CD14-positive monocyte (primary cell): ENCODE results near the gene TUSC7. TPM values are rescaled to one million over a fixed set of nuclear protein-coding genes. Genes with fewer than 3 reads are reported as not detected.

Experiments
- DNase-seq, 3 donors: peaks; one replicate each; pipeline ENCODE4 v3.0.0-alpha.2; 2011 to 2022
- H2AFZ ChIP-seq: 2 replicates; pipeline ENCODE4 v1.6.0; 2012; ENCODE audit warnings: mild to moderate bottlenecking, low read depth, low read length, inconsistent platforms; ENCODE audit not compliant: insufficient read depth, poor library complexity, severe bottlenecking
- H3K27ac ChIP-seq, 2 donors: 1 replicate in 1 of 2; 2 replicates in 1 of 2; pipeline ENCODE4 v1.5.1; 2012 to 2013; ENCODE audit warnings: low read length in 2 of 2, control low read depth in 1 of 2, inconsistent platforms in 1 of 2, low read depth in 1 of 2, mild to moderate bottlenecking in 1 of 2
- H3K27me3 ChIP-seq, 2 donors: one replicate each; pipeline versions ENCODE4 v1.6.0 to v1.6.1; 2011 to 2013; ENCODE audit warnings: low read length in 2 of 2; ENCODE audit not compliant: control insufficient read depth in 2 of 2, insufficient read depth in 2 of 2
- H3K36me3 ChIP-seq, 2 donors: replicated peaks in 1 of 2; 1 replicate in 1 of 2; 2 replicates in 1 of 2; pipeline versions ENCODE4 v1.5.1 to v1.6.1; 2012 to 2013; ENCODE audit warnings: low read length in 2 of 2, control low read depth in 1 of 2, inconsistent platforms in 1 of 2, mild to moderate bottlenecking in 1 of 2; ENCODE audit not compliant: insufficient read depth in 2 of 2, control insufficient read depth in 1 of 2
- H3K4me1 ChIP-seq, 2 donors: 1 replicate in 1 of 2; 2 replicates in 1 of 2; pipeline versions ENCODE4 v1.5.1 to v1.6.1; 2012 to 2013; ENCODE audit warnings: low read length in 2 of 2, control low read depth in 1 of 2, inconsistent platforms in 1 of 2, mild to moderate bottlenecking in 1 of 2, moderate library complexity in 1 of 2; ENCODE audit not compliant: insufficient read depth in 2 of 2, control insufficient read depth in 1 of 2
- H3K4me2 ChIP-seq: replicated peaks from 2 replicates; pipeline ENCODE3; 2012; ENCODE audit warnings: low read length, moderate library complexity, mild to moderate bottlenecking; ENCODE audit not compliant: poor library complexity, severe bottlenecking; ENCODE audit errors: extremely low read depth
- H3K4me3 ChIP-seq, 3 experiments: fragments of 200-600 bp in 1 of 3; sonication (generic) in 1 of 3; replicated peaks in 1 of 3; 1 replicate in 2 of 3; 2 replicates in 1 of 3; pipeline ENCODE4 v1.5.1; 2011 to 2013; ENCODE audit warnings: low read length in 3 of 3, mild to moderate bottlenecking in 3 of 3, control low read depth in 2 of 3, low read depth in 2 of 3, inconsistent platforms in 1 of 3, moderate library complexity in 1 of 3
- H3K79me2 ChIP-seq: 2 replicates; pipeline ENCODE4 v1.6.0; 2012; ENCODE audit warnings: mild to moderate bottlenecking, control low read depth, inconsistent platforms, low read length, moderate library complexity; ENCODE audit not compliant: insufficient read depth
- H3K9ac ChIP-seq: 2 replicates; pipeline ENCODE4 v1.6.0; 2017; ENCODE audit warnings: low read length, mild to moderate bottlenecking; ENCODE audit not compliant: insufficient read depth, poor library complexity, severe bottlenecking
- H3K9me3 ChIP-seq, 2 donors: replicated peaks in 1 of 2; 1 replicate in 1 of 2; 2 replicates in 1 of 2; pipeline versions ENCODE4 v1.5.1 to v1.6.1; 2012 to 2013; ENCODE audit warnings: low read length in 2 of 2, control low read depth in 1 of 2; ENCODE audit not compliant: control insufficient read depth in 1 of 2, insufficient read depth in 1 of 2
- H4K20me1 ChIP-seq: 2 replicates; pipeline ENCODE4 v1.6.0; 2012; ENCODE audit warnings: mild to moderate bottlenecking, low read length, control low read depth, moderate library complexity; ENCODE audit not compliant: insufficient read depth
- H3K27ac Mint-ChIP-seq, 7 donors: one replicate each; pipeline ENCODE4 v1.8.0; 2020; ENCODE audit warnings: mild to moderate bottlenecking in 7 of 7, mixed read lengths in 7 of 7, moderate library complexity in 6 of 7, inconsistent platforms in 2 of 7
- H3K27me3 Mint-ChIP-seq, 3 donors: one replicate each; pipeline ENCODE4 v1.8.0; 2021 to 2022; ENCODE audit warnings: low read depth in 3 of 3, mild to moderate bottlenecking in 3 of 3, mixed read lengths in 3 of 3, moderate library complexity in 3 of 3, inconsistent platforms in 1 of 3
- H3K36me3 Mint-ChIP-seq, 2 donors: one replicate each; pipeline ENCODE4 v1.8.0; 2020; ENCODE audit warnings: mixed read lengths in 2 of 2, inconsistent platforms in 1 of 2, mild to moderate bottlenecking in 1 of 2
- H3K4me1 Mint-ChIP-seq: one replicate; pipeline ENCODE4 v1.8.0; 2020; ENCODE audit warnings: mild to moderate bottlenecking, mixed read lengths
- H3K4me3 Mint-ChIP-seq, 2 donors: one replicate each; pipeline ENCODE4 v1.8.0; 2020; ENCODE audit warnings: mild to moderate bottlenecking in 2 of 2, mixed read lengths in 2 of 2, moderate library complexity in 1 of 2
- H3K9me3 Mint-ChIP-seq, 7 donors: one replicate each; pipeline ENCODE4 v1.8.0; 2020 to 2022; ENCODE audit warnings: mixed read lengths in 7 of 7, mild to moderate bottlenecking in 6 of 7, moderate library complexity in 6 of 7, inconsistent platforms in 2 of 7
- CTCF ChIP-seq: fragments of 200-600 bp; IDR thresholded peaks from one replicate; pipeline ENCODE4 v1.8.0; 2022; ENCODE audit warnings: antibody characterized with exemption, mild to moderate bottlenecking
- WGBS: methylation state at CpG from one replicate; pipeline ENCODE4 v1.1.5; 2013; ENCODE audit warnings: missing lambda C conversion rate; ENCODE audit not compliant: insufficient coverage; 5-methylcytosine and 5-hydroxymethylcytosine counted together
- intact Hi-C, 2 donors: fragments of 100-400 bp; cut with micrococcal nuclease; formaldehyde crosslinking; loops; one replicate each; pipeline versions ENCODE4 v1.15.0 to v1.15.1; 2023
- polyA plus RNA-seq, 3 donors: library from polyadenylated mRNA; depleted of rRNA in 1 of 3; unstranded in 2 of 3; stranded (reverse) in 1 of 3; fragments of 300-500 nt in 2 of 3; fragments of >200 nt in 1 of 3; fragmentation: Illumina TruSeq in 2 of 3; gene quantifications; 1 replicate in 2 of 3; 2 replicates in 1 of 3; pipeline ENCODE4 v1.2.3, GENCODE V29; 2012 to 2021

TUSC7 gene
- polyA plus RNA-seq, 3 donors, result not detected

DNA sequence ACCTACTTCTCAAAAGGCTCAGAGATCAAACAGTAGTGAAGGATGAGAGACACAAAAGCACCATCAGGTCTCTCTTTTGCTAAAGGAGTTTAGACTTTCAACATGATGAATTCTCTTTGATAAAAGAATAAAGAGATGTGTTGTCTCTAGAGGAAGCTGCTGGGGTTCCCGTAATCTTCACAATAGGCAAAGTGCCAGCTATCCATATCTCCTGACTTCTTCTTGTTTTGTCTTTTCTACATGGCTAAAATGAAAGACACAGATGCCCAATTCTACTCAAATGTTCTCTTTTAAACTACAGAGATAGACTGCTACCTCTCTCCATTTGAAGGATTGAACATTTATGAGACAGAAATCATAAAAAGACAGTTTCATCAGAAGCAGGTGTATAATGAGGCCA is 38.4 kb upstream of the TUSC7 start:
- H3K79me2 ChIP-seq, result no peaks in the 10 kb centered on the region
- H3K9ac ChIP-seq, result no peak overlapping the region
- no peak overlapping the region for H3K27ac Mint-ChIP-seq
- no peak overlapping the region for H3K4me2 ChIP-seq
- WGBS, result no CpG with 5 or more reads among the region's 1 CpG
- H2AFZ ChIP-seq, result no peak overlapping the region
- no peaks in the 10 kb centered on the region for H3K4me1 ChIP-seq
- no peak overlapping the region for H3K27ac ChIP-seq
- H3K9me3 Mint-ChIP-seq, result peaks cover 0 to 6% (median 2%) of the 10 kb centered on the region in 7 donors
- H3K4me3 ChIP-seq, result no peak overlapping the region
- H3K36me3 Mint-ChIP-seq, result no peaks in the 10 kb centered on the region
- H3K36me3 ChIP-seq, result no peaks in the 10 kb centered on the region
- H3K27me3 ChIP-seq, result no peaks in the 10 kb centered on the region
- H3K4me1 Mint-ChIP-seq, result no peaks in the 10 kb centered on the region
- H3K9me3 ChIP-seq, result no peaks in the 10 kb centered on the region
- DNase-seq, result no peak
- H3K27me3 Mint-ChIP-seq, result no peaks in the 10 kb centered on the region
- H3K4me3 Mint-ChIP-seq, result no peak overlapping the region
- no peaks in the 10 kb centered on the region for H4K20me1 ChIP-seq
- intact Hi-C loops, result no loop called here
- no peak for TF ChIP-seq CTCF

DNA sequence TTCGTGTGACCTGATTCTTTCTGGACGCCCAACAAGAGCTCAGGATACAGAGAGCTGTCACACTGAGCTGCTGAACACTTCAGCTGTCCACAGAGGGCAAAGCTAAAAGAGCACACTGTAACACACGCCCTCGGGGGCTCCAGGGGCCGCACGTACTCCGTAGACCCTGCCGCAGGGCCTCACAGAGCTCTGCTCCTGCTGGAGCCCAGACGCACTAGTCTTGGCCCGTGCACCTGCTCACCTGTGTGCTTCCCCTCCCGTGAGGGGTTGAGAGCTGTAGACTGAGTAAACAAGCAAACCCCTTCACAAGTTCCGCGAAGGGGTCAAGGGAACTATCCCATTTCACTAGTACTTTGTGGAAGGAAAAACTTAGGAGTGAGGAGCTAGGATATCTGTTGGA is 30.7 kb upstream of the TUSC7 start:
- Histone ChIP-seq H3K27ac (no peak overlapping the region), H3K9ac (no peak overlapping the region), H2AFZ (no peak overlapping the region), H3K9me3 (peaks cover 0 to 8% of the 10 kb centered on the region in 2 donors), H4K20me1 (no peaks in the 10 kb centered on the region), H3K27me3 (no peaks in the 10 kb centered on the region), H3K4me1 (no peaks in the 10 kb centered on the region), H3K4me2 (no peak overlapping the region), H3K79me2 (no peaks in the 10 kb centered on the region), H3K4me3 (no peak overlapping the region), H3K36me3 (no peaks in the 10 kb centered on the region)
- no peak for DNase-seq
- Mint-ChIP-seq H3K36me3 (no peaks in the 10 kb centered on the region), H3K4me3 (no peak overlapping the region), H3K4me1 (no peaks in the 10 kb centered on the region), H3K27ac (no peak overlapping the region), H3K9me3 (peaks cover 0 to 6% (median 2%) of the 10 kb centered on the region in 7 donors), H3K27me3 (no peaks in the 10 kb centered on the region)
- intact Hi-C loops, result no loop called here
- 68% methylated on average over 9 of the region's 13 CpGs for WGBS
- TF ChIP-seq CTCF, result no peak
